GM18502 (cell line): ENCODE results near the gene TLCD1.
"Not testable (repeated sequence)": the region's sequence is repeated elsewhere in the genome, so short reads cannot be mapped to it uniquely, and the experiment has no call there.

Source experiments
- ATAC-seq: cut with Tn5 transposase; IDR thresholded peaks from one replicate; pipeline ENCODE4 v1.9.1; 2021; ENCODE audit warnings: mild to moderate bottlenecking; ENCODE audit not compliant: unreplicated experiment, poor library complexity

The TLCD1 gene

DNA sequence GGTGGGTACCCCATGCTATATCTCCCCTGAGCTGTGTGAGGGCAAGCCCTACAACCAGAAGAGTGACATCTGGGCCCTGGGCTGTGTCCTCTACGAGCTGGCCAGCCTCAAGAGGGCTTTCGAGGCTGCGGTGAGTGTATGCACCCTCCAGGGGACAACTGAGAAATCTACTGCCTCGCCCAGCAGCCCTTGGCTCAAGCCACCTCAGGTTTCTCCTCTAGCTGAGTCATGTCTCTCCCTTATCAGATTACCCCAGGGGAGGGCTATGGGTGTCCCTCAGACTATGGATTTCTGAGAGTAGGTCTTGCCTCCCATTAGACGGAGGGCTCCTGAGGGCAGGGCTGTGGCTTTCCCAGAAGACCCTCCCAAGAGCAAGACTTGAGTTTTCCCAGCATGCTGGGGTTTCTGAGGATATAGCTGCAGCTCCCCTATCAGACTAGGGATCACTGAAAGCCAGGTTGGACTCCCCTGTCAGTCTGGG lies 9.2 kb upstream of the TLCD1 start:
- no peak for ATAC-seq

DNA sequence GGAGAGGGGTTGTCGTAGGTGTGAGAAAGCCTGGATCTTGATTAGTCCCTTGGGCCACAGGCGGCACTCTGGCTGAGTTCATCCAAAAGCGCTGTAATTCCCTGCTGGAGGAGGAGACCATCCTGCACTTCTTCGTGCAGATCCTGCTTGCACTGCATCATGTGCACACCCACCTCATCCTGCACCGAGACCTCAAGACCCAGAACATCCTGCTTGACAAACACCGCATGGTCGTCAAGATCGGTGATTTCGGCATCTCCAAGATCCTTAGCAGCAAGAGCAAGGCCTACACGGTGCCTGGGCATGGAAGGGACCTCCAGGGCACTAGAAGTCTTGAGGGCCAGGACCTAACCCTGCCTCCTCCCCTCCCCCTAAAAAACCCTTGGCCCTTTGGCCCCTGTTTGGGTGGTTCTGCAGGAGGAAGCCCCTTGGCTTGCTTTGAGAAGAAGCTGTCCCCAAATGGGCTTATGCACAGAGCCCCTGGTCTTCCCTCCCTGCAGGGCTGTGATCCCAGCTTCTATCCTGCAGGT lies 8.7 kb upstream of the TLCD1 start:
- no peak for ATAC-seq

DNA sequence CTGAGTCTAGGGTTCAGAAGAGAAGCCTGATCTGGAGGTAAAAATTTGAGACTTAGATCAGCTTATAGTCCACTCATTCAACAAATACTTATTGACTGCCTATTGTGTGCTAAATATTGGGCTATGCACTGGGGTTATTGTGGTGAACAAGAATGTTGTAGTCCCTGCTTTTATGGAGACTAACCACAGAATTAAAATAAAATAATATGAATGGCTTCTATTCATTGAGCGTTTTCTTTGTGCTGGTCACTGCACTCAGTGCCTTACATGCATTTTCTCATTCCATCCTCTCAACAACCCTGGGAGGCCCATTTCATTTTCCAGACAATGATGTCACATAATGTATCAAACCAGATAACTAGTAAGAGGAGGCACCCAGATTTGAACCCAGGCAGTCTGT lies 7.3 kb upstream of the TLCD1 start:
- no peak for ATAC-seq

- no peak for ATAC-seq
Observed at GRCh38 chr17:28729950-28730330, 3.9 kb upstream of the TLCD1 start.

DNA sequence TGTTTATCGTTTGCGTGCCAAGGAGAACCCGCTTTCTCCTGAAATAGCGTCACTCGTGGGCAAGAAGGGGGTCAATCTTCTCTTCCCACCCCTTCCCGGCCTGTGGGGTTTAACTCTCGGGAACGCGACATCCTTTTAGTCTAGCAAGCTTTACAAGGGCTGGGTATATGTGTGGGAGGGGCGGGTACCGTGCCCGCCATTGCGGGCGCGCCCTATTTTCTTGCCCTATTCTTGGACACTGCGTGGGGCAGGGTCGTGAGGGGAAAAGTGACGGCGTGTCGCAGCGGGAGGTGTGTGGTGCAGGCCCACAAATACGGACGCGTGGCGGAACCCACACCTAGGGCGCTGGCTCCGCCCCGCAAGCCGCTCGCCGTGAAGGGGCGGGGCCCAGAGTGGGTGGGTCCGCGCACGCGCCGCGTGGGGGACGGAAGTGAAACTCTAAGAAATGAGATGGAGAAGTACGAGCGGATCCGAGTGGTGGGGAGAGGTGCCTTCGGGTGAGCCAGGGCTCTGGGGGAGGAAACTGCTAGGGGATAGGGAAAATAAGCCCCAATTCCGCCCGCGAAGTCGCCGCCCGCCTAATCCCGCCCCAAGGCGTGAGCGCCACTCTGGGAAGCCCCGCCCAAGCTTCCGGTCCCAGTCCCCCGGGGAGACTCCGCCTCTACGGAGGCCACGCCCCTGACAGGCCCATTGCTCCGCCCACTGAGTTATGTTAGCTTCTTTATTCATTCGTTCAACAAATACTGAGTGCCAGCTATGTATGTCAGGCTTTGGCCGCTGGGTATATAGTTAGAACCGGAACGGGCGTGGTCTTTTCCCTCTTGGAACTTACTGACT lies 2.5 kb upstream of the TLCD1 start, which contains the start of gene NEK8:
Gene NEK8 (plus strand): TSS at position 425 of the 837 bp plus-strand sequence. CDS start 26 bp downstream, at position 451.
- peak; percentile 44 for ATAC-seq

DNA sequence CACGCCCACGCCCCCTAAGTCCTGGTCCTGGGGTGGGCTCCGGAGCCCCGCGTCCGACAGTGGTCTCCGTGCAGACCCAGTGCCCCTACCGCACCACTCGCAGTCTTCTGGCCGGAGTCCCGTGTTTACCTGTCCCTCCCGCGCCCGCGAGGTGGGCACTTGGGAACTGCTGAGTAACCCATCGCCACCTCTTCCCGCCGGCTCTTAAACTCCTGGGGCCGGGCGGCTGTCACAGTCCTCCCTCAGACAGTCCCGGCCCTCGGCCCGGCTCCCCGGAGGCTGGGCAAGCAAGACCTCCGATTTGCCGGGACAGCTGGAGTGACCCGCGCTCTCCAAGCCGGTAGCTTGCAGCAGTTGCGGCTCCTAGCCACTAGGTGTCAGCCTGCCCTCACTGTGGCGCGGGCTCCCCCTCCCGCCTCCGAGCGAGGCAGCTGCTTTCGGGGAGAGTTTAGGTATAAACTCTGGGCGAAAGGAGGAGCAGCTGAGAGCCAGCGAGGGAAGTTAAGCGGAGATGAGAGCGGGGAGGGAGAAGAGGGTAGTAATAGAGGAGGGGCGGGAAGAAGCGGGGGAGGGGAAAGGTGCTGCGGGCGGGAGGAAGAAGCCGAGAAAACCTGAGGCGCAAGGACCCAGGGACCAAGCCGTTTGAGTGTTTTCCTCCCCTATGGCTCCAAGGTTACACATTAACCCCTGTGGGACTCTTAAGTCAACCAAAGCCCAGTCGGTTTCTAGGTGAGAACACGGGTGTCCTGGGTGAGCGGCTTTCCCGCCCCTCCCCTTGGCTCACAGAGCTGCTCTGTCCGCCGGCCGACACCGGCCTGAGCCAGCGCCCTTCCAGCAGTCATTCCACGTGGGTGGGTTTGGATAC lies 826 bp upstream of the TLCD1 start:
- ATAC-seq: peak; percentile 44

DNA sequence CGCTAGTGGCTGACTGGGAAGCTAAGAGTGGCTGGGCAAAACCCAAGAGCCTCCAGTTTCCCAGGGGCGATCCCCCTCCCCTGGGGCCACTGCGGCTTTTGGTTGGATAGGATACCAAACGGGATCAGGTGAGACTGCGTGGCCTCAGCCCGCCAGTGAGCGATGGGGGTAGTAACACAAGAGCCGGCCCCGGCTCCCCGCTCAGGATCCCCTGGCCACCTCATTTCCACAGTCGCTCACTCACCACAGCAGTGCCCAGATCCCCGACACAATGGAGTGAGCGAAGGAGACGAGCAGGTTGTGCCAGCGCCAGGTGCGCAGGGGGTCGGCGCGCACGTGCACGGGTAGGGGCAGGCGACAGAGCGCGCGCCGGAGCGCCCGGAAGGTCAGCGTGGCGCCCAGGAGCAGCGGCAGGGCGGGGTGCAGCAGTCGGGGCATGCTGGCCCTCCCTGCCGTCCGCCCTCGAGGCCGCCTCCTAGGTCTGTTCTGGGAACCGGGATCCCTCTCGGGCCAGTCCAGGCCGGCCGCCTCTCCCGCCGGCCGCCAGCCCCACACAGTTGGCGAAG lies 290 bp downstream of the TLCD1 start:
- peak; percentile 1 for ATAC-seq

DNA sequence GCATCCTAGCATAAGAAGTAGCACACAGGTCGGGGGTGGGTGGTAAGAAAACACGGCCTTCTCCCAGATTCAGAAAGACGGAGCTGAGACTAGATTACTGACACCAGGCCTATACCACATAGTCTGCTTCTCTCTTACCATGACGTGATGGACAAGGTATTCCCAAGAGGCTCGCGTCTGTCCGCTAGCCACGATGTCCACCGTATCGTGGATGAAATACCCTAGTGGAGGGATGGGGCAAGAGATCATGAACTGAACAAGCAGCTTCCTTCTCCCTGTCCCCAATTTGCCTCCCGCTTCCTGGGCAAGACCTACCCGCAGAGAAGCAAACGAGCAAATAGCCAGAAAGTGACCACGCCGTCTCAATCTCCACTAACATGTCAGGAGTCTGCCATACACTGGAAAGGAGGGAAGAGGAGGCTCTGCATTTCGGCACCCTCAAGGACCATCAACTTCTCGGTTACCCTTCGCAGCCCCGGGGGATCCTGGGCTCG lies 820 bp downstream of the TLCD1 start:
- ATAC-seq: no peak

- no peak for ATAC-seq
Observed at GRCh38 chr17:28724500-28725165, 1.4 kb downstream of the TLCD1 start.

DNA sequence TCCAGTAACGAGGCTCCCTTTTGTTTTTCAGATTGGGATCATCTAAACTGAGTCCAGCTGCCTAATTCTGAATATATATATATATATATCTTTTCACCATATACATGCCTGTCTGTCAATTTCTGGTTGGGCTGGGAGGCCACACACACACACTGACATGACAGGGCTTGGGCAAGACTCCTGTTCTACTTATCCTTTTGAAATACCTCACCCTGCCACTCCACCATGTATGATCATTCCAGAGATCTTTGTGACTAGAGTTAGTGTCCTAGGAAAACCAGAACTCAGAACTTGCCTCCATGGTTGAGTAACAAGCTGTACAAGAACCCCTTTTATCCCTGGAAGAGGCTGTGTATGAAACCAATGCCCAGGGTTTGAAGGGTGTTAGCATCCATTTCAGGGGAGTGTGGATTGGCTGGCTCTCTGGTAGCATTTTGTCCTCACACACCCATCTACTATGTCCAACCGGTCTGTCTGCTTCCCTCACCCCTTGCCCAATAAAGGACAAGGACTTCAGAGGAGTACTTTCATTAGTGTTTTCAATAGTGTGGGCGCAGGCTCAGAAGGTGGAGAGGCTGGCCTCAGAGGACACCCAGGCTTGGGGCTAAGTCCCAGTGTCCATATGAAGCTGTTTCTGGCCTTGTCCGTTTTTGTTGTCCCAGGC lies 2.1 kb downstream of the TLCD1 start:
- not testable (repeated sequence) for ATAC-seq

DNA sequence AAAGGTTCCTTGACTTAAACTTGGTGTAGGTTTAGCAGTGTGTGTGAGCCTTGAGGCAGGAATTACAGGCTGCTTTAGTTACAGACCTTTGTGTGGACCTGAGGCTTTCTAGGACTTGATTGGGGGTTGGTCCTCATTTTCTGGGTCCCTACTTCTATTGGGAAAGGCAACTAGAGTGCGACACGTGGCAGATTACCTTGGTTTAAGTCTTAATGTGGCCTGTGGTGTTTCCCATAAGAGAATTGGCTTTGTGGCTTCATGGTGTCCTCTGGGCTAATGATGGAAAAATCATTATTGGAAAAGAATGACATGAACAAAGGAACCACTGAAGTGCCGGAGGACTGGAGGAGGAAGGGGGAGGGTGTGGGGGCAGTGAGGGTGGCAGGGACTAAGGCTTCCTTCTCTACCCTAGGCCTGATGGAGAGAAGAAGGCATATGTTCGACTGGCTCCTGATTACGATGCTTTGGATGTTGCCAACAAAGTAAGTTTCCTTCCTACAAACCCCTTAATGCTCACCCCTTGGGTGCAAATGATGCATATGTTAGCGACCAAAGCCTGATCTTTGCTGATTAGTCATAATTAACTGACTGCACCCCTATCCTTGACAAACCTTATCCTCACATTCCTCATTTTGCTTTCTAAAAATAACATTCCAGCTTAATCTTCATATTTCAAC lies 2.7 kb downstream of the TLCD1 start:
- ATAC-seq: no peak

- ATAC-seq: no peak
Observed at GRCh38 chr17:28722417-28723158, 3.4 kb downstream of the TLCD1 start.

DNA sequence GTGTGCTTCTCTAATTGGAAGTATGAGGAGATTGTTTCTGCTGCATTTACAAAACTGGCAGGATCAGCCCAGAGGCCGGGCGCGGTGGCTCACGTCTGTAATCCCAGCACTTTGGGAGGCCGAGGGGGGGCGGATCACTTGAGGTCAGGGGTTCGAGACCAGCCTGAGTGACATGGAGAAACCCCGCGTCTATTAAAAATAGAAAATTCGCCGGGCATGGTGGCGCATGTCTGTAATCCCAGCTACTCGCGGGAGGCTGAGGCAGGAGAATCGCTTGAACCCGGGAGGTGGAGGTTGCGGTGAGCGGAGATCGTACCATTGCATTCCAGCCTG lies 5.1 kb downstream of the TLCD1 start:
- ATAC-seq: not testable (repeated sequence)

GRCh38 chr17:28720247-28720996 lies 5.6 kb downstream of the TLCD1 start:
- ATAC-seq: no peak

GRCh38 chr17:28719021-28719433 lies 7.0 kb downstream of the TLCD1 start:
- ATAC-seq: no peak

DNA sequence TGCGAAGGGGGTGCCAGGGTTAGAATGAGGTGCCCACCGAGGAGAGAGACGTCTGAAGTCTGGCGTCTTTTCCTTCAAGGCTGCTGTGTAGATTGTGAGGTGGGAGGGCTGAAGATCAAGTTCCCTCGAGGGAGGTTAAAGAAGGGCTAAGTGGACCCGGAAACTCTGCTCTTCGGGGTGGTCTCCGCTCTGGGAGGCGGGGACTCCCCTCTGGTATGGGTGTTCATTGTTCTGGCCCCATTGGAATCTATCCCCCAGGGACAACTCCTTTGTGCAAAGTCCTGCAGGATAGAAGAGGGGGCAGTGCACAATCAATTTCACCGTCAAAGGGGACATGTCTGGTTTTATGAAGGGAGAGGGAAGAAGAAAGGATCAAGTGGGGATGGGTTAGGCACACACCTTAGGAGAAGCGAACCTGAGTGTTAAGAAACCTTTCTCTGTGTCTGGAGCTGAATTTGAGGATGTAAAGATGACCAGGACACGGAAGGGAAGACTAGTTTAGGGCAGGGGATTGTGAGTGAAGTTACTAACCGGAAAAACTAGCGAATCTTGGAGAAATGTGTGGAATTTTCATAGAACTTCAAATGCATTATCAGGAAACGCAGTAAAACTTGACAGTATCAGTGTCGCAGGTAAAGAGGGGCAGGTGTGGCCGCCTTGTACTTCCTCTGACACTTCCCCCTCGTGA lies 7.6 kb downstream of the TLCD1 start:
- ATAC-seq: no peak
